Activated CD4-positive, alpha-beta T cell treated with anti-CD3 and anti-CD28 coated beads, Interleukin-2, amount 50 U/mL, for 24 hours (primary cell): Measurements from ENCODE around the gene CWF19L2.
"Not testable (repeated sequence)": the region's sequence is repeated elsewhere in the genome, so short reads cannot be mapped to it uniquely, and the experiment has no call there.

Experiments
- DNase-seq, 2 donors: peaks; one replicate each; pipeline ENCODE4 v3.0.0-alpha.2; 2020; ENCODE audit warnings: low read depth in 1 of 2, low spot score in 1 of 2

The CWF19L2 gene

DNA sequence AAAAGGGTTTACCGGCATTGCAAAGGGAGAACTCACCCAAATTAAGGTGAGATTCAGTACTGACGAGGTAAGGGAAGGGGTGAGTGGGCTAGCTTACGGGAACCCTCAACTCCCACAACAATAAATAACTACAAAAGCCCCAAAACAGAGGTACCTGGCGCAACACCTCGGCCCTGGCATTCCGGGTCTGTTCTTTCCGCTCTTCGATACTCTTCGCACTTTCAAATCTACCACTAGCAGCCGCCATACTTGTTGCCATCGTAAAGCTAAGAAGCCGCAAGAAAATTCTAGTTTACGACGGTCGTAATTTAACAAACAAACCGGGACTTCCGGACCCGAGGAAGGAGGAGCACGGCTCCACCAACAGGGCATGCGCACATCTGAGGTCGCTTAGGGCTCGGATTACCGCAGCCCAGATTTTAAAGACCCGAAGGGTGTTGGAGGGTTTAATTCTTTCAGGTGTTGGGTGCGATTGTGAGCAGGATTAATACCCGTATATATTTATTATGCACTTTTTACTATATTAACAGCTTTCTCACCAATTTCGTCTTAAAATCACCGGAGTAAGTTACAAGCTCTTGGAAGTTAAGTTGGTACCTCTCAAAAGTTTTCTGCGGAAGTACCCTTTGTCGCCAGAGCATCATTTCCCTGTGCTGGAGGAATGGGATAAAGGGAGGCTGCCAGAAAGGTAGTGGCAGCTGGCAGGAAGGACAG is at the start of gene CWF19L2:
Gene CWF19L2, minus strand, starts transcription at position 268 of the 714 bp plus-strand sequence. Its CDS starts 9 bp downstream, at position 259.
- DNase-seq: peak; percentile 56 to 88

DNA sequence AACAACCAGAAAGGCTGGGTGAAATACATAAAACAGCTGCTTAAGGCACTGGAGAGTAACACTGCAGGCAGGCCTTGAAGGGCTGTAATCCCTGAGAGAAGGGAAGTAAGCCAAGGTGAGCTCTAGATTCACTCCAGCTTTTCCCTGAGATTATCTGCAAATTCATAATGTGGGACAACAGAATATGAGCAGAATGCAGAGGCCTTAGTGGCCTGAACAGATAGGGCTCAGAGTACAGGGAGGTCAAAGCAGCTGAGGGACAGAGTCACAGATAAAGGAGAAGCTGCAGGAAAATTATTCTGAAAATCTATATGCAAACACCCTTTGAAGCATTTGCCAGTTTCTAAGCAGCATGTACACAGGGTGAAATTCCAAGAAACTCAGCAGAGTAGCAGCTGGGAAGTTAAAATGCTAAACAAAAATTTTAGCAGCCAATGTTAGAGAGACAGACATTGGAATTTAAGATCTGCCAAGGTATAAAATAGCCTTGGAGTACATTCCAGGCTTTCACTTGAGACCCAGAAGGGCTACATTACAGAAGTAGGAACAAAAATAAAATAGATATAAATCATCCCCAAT is 48.1 kb upstream of the CWF19L2 start:
- no peak for DNase-seq

DNA sequence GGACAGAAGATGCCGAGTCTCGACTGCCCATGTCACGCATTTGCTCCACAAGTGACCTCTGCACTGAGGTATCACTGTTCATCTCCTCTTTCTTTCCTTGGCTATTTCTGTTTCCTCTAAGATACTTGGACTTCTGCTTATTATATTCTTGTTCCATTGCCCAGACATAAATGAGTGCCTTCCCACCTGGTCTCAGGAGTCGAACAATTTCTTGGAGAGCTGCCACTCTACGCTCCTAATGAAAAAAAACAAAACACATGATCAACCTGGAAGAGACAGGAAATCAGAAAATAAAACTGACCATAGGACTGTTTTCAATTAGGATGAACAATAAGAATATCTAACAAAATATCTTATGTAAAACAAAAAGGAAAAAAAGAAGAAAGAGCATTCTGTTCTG is 47.4 kb upstream of the CWF19L2 start:
- no peak for DNase-seq

DNA sequence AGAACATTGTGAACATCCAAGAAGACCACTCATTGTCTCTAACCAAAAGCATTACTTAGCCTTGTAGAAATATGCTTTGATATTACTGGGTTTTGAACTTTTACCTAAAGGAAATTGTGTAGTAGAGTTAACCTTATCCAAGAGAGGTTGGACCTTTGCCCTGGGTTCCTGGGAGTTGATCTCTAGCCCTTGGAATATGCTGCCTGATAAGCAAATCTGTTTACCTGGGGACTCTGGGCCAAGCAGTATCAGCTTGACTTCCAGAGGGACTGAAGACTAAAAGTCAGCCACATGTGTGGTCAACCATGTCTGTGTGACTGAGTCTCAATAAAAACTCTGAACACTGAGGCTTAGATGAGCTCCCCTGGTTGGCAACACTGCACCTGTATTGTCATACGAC is 44.1 kb upstream of the CWF19L2 start:
- no peak for DNase-seq

DNA sequence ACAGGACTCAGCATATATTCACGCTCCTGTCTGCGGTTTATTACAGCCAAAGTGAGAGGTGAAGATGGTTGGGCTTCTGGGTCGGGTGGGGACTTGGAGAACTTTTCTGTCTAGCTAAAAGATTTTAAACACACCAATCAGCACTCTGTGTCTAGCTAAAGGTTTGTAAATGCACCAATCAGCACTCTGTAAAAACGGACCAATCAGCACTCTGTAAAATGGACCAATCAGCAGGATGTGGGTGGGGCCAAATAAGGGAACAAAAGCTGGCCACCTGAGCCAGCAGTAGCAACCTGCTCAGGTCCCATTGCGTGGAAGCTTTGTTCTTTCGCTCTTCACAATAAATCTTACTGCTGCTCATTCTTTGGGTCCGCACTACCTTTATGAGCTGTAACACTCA is 39.7 kb upstream of the CWF19L2 start:
- not testable (repeated sequence) for DNase-seq

DNA sequence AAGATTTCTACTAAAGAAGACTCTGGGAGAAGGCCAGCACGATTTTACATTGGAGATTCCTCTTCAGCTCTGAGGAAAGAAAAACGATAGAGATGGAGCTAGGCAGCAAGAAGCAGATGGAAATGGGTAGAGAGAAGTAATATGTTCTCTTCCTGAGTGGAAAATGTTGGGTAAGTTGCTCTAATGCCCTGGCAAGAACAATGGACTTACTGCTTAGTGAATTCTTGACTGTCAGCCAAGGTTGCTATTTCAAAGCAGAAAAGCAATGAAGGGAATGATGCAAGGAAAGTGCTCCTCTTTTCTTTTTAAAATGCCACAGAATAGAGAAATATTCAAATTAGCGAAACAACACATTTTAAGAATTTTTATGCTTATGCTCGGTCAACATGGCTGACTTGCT is 38.4 kb upstream of the CWF19L2 start:
- DNase-seq: no peak

DNA sequence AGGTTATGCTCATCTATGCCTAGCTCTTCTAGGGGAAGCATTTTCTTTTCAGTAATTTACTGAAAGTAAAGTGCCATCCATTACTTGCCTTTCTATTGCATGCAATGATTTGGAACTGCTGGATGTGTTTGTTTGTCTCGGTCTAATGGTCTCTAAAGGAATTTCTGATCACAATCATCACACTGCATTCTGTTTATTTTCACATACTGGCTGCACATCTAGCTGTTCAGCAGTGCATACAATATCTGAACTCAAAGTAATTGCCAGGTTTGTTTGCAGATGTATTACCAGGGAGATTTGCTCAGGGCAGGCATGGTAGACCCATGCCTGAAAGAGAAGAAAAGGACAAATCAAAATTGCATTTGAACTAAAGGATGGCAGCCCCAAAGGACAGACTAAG is 36.4 kb upstream of the CWF19L2 start:
- DNase-seq: no peak

DNA sequence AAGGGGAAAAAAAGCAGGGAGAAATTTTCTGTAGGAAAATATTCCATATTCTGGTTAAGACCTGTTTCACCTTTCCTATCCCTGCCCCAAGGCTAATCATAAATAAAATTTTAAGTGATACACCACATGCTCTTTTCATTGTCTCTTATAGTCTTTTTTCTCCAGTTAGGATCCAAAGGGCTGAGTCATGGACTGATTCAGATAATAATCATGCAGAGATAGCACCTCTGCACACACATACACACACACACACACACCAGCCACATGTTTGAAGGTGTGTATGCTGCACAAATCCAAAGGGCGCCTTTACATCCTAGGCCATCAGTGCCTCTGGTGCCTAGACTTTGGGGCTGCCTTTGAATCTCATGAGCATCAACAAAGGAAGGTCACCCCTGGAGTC is 35.5 kb upstream of the CWF19L2 start:
- no peak for DNase-seq

DNA sequence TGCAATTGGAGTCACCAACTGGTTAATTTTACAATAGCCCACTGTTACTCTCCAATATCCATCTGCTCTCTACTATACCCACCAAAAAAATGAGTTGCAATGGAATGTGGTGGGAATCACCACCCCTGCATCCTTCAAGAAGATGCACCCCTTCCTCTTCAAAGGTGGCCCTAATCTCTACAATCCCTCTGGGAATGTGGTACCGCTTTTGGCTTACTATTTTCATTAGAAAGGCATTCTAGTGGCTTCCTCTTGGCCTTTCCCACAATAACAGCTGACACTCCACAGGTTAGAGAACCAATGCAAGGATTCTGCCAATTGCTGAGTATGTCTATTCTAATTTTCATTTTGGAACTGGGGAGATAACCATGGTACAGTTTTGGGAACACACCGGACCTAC is 33.2 kb upstream of the CWF19L2 start:
- no peak for DNase-seq

DNA sequence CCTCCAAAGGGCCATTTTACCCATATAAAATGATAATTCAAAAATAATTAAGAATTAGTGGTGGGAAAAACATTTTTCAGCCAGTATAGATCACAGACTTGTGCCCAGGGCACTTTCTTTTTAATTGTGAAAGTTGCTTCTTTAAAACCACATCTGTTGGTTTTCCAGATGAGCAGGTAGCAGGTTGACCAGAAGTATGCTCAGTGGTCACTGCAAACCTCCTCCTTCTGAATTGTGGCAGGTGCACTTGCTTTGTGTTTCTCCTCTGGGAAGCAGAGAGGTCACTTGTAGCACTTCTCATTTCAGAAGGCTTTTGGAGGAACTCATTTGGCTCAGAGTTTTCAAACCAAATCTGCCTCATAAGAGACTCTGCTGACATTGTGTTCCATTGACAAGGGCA is 24.6 kb upstream of the CWF19L2 start:
- DNase-seq: no peak

DNA sequence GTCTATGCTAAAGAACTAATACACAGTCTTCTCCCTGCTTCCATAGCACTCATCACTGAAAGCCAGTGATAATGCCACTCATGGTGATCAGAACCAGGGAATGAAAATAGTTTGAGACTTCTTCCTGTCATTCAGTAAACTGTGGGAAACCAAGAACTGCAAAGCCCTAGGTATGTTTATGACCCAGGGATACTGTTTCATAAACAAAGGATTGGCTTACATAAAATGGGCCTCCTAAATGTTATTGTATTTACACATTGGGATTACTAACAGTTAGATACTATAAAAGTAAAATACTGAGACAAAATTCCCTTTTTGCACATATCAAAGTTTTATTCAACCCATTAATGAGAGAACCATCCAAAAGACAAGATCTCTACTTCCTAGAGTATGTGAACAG is 21.3 kb upstream of the CWF19L2 start:
- no peak for DNase-seq

DNA sequence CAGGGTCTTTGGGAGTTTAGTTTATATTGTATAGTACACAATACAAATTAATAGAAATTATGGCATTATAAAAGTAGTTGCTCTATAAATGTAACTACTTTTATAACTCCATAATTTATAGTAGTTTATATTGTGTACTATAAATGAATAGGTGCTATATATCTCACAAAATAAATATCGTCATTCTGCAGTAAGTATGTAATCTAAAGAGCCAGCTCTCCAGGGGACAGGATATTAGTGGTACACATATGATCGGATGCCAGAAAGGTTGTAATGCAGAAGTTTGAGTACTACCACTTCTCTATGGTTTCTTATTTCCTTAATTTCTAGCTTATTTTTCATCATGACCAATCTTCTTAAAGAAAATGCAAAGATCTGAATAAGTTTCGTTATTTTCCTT is 20.2 kb upstream of the CWF19L2 start:
- DNase-seq: no peak

DNA sequence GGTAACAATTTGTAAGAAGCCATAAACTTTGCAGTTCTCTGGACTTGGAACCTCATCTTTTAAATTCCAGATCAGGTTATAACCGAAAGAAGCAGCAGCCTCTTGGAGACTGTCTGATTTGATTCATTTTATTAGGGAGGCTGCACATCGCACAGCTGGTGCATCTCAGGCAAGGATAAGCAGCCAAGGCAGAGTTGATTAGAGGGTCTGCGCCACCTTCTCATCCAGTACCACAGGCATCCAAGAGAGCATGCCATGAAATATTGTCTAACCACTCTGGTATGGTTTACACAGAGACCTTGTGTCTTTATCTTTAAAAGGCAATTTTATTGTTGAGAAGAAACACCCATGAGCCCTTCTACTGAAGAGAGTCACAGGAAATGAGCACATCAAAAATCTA is 16.2 kb upstream of the CWF19L2 start:
- no peak for DNase-seq

DNA sequence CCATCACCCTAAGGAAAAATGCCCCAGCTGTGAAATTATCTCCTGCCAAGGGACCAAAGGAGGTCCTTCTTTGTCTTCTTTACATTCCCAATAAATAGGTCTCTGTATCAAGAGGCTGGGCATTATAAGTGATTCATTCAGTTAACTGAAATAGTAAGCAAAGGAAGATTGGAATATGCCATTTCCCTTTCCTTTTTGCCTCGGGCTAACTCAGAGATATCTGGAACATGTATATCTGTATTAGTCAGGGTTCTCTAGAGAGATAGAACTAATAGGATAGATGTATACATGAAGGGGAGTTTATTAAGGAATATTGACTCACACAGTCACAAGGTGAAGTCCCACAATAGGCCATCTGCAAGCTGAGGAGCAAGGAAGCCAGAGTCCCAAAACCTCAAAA is 15.3 kb upstream of the CWF19L2 start:
- no peak for DNase-seq

DNA sequence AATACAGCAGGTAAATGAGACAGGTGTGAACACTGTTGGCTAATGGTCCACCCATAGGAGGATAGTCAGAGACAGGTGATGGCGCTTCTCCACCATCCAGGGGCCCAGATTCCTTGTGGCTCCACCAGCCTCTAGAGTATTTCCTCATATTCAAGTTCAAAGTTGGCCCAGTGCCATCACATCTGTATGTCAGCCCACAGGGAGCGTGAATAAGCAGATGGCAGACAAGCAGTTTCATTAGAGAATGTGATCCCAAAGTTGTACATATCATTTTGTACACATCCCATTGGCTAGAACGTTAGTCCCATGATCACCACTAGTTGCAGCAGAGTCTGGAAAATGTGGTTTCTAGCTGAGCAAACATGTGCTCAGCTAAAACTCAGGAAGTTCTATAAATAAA is 11.0 kb upstream of the CWF19L2 start:
- no peak for DNase-seq

DNA sequence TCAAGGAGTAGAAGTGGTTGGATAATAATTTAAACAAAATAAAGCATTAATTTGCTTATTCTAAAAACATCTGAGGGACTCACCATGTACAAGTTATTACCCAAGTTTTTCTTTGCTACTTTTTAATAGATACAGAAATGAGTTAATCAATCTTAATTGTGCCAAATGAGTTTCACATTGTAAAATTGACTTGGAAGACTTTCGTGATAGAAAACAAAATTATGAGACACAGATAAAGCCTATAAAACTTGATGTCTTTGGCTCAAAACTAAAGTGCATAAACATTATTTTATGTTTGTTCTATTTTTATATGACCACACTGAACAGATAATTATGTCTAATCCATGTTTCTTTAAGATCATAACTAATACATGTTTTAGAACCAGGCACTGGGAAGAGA is 10.1 kb upstream of the CWF19L2 start:
- DNase-seq: no peak

DNA sequence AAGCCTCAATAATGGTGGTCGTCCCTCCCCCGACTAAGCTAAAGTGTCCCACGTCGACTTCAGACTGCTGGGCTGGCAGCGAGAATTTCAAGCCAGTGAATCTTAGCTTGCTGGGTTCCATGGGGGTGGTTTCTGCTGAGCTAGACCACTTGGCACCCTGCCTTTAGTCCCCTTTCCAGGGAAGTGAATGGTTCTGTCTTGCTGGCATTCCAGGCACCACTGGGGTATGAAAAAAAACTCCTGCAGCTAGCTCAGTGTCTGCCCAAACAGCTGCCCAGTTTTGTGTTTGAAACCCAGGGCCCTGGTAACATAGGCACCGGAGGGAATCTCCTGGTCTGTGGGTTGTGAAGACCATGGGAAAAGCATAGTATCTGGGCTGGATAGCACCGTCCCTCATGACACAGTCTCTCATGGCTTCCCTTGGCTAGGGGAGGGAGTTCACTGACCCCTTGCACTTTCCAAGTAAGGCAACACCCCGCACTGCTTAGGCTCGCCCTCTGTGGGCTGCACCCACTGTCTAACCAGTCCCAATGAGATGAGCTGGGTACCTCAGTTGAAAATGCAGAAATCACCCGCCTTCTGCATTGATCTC is 8.7 kb upstream of the CWF19L2 start:
- DNase-seq: not testable (repeated sequence)

DNA sequence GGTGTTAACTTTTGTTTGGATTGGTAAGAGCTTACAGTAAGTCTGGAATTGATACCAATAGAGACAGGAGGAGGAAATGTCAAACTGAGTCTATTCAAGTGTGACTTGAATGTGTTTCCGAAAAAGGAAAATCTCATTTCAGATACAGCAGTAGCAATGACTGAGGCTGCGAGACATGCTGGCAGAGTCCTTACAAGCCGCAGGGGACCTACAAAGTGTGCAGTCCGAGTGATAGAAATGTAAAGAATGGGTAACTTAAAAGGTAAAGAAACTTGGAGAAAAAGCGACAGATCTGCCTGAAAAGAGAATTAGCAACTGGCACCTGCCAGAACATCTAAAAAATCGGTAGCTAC is 444 bp downstream of the CWF19L2 start:
- DNase-seq: no peak

DNA sequence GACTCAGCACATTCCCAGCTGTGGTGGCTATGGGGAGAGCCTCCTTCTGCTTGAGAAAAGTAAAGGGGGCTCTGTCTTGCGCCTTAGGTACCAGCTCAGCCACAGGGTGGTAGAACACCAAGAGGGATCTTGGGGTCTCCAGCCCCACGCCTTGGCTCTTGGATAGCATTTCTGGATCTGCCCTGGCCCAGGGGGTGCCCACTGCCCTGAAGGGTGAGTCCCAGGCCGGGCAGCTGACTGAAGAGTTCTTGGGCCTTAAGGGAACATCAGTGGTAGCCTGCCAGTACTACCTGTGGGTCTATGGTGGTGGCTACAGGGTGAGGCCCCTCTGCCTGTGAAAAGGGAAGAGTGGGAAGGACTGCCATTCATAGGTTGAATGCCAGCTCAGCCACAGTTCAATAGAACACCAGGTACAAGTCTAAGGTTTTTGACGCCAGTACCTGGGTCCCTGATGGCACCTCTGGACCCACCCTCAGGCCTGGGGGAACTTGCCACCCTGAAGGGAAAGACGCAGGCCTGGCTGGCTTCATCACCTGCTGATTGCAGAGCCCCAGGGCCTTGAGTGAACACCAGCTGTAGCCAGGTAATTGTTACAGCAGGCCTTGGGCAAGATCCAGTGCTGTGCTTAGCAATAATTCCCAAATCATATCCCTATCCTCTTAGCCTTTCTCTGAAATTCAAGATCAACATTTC is 3.9 kb downstream of the CWF19L2 start:
- no peak for DNase-seq

DNA sequence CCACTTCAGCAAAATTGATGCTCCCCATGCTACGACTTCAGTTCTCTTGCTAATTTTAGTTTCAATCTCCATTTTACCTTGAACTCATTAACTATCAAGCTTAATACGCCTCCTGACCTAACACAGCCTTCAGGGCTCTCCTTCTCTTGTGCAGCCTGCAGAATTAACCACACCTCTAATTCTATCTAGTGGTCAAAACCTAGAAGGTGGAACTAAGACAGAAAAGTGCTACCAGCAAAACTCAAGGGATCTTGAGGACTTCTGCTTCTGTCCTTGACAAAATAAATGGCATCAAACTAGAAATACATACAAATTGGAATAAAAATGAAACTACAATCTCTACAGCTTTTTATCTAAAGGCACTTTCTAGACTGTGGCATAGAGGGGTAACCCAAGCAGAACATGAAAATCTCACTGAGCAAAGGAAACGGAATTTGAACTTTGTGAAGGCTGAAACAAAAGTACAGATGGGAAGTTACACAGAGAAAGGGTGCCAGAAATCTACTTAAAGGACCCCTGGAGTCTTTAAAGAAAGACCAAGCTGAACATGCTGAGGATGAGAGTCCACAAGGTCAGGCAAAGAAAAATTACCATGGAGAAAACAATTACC is 10.7 kb downstream of the CWF19L2 start:
- DNase-seq: no peak

DNA sequence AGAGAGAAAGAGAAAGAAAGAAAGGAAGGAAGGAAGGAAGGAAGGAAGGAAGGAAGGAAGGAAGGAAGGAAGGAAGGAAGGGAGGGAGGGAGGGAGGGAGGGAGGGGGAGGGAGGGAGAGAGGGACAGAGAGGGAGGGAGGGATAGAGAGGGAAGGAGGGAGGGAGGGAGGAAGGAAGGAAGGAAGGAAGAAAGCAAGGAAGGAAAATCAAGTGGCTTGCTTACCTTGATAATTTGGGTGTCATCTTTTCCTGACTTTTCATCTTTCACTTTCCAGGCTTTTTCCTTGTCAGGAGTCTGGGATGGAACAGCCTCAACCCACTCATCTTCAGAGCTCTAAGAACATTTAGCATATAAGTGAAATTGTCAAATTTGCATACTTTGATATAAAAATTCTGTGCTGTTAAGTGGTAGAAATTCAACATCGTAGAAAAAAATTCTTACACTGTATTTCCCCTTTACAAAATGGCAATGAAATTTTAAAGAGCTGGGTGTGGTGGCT is 14.9 kb downstream of the CWF19L2 start:
- DNase-seq: no peak
